Activated B cell treated with CpG ODN at 0.5 μM for 24 hours (primary cell): ENCODE data around the gene ARHGAP19. TPM values are rescaled to one million over a fixed set of nuclear protein-coding genes. Genes with fewer than 3 reads are reported as not detected.

Experiments
- ATAC-seq: fragments of 200-7000 bp; cut with Tn5 transposase; one replicate; pipeline ENCODE4 v1.10.0; 2021; ENCODE audit warnings: low read depth, mild to moderate bottlenecking, moderate library complexity
- CTCF ChIA-PET: fragments of 350-600 bp; sonication (Branson Sonifier 250); formaldehyde crosslinking; loops from one replicate; lab custom pipeline; 2021; ENCODE audit warnings: antibody characterized with exemption; lab: Charles Lee
- POLR2A ChIA-PET: fragments of 350-600 bp; sonication (Branson Sonifier 250); formaldehyde crosslinking; loops from one replicate; lab custom pipeline; 2021; ENCODE audit warnings: antibody characterized with exemption; lab: Charles Lee
- DNase-seq: peaks from one replicate; pipeline ENCODE4 v3.0.0; 2022
- H3K27ac Mint-ChIP-seq: one replicate; pipeline ENCODE4 v1.8.0; 2020; ENCODE audit warnings: mixed read lengths
- H3K27me3 Mint-ChIP-seq: one replicate; pipeline ENCODE4 v1.8.0; 2021; ENCODE audit warnings: mixed read lengths
- H3K36me3 Mint-ChIP-seq: one replicate; pipeline ENCODE4 v1.8.0; 2021; ENCODE audit warnings: low read depth, mixed read lengths
- H3K4me1 Mint-ChIP-seq: one replicate; pipeline ENCODE4 v1.8.0; 2021; ENCODE audit warnings: mixed read lengths
- H3K4me3 Mint-ChIP-seq: one replicate; pipeline ENCODE4 v1.8.0; 2020; ENCODE audit warnings: mild to moderate bottlenecking, mixed read lengths
- H3K9me3 Mint-ChIP-seq: one replicate; pipeline ENCODE4 v1.8.0; 2020; ENCODE audit warnings: mixed read lengths
- intact Hi-C: fragments of 100-400 bp; cut with micrococcal nuclease; formaldehyde crosslinking; loops from one replicate; pipeline ENCODE4 v1.15.1; 2024
- total RNA-seq: library from RNA; stranded (reverse); gene quantifications from 2 replicates; pipeline ENCODE4 v1.2.3, GENCODE V29; 2022
- TF ChIP-seq, protein P1 (sequence below): fragments of 200-600 bp; IDR thresholded peaks from one replicate; pipeline ENCODE4 v1.8.0; 2022; ENCODE audit warnings: antibody characterized with exemption, mild to moderate bottlenecking

ARHGAP19 gene
- total RNA-seq, 1 donor from 2014 or later, result 14.7 TPM

DNA sequence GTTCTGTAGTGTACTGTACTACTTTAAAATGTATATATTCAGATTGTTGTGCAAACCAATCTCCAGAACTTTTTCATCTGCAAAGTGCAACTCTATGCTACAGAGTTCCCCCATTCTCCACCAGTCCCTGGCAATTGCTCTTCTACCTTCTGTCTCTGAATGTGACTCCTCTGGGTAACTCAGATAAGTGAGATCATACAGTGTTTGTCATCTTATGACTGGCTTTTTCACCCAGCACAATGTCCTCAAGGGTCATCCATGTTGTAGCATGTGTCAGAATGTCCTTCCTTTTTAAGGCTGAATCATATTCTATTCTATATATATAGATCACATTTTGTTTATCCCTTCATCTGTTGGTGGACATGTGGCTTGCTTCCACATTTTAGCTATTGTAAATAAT is 117.5 kb downstream of the ARHGAP19 start:
- ChIA-PET POLR2A (no interaction called here), CTCF (no interaction called here)
- no peaks in the 10 kb centered on the region for H3K36me3 Mint-ChIP-seq
- ATAC-seq (no peak), DNase-seq (no peak)
- TF ChIP-seq, protein P1, sequence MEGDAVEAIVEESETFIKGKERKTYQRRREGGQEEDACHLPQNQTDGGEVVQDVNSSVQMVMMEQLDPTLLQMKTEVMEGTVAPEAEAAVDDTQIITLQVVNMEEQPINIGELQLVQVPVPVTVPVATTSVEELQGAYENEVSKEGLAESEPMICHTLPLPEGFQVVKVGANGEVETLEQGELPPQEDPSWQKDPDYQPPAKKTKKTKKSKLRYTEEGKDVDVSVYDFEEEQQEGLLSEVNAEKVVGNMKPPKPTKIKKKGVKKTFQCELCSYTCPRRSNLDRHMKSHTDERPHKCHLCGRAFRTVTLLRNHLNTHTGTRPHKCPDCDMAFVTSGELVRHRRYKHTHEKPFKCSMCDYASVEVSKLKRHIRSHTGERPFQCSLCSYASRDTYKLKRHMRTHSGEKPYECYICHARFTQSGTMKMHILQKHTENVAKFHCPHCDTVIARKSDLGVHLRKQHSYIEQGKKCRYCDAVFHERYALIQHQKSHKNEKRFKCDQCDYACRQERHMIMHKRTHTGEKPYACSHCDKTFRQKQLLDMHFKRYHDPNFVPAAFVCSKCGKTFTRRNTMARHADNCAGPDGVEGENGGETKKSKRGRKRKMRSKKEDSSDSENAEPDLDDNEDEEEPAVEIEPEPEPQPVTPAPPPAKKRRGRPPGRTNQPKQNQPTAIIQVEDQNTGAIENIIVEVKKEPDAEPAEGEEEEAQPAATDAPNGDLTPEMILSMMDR, result no peak
- H3K27ac Mint-ChIP-seq, result no peak overlapping the region
- H3K9me3 Mint-ChIP-seq, result no peaks in the 10 kb centered on the region
- peaks cover 23% of the 10 kb centered on the region for H3K27me3 Mint-ChIP-seq
- H3K4me3 Mint-ChIP-seq, result no peak overlapping the region
- intact Hi-C loops, result no loop called here
- no peaks in the 10 kb centered on the region for H3K4me1 Mint-ChIP-seq

DNA sequence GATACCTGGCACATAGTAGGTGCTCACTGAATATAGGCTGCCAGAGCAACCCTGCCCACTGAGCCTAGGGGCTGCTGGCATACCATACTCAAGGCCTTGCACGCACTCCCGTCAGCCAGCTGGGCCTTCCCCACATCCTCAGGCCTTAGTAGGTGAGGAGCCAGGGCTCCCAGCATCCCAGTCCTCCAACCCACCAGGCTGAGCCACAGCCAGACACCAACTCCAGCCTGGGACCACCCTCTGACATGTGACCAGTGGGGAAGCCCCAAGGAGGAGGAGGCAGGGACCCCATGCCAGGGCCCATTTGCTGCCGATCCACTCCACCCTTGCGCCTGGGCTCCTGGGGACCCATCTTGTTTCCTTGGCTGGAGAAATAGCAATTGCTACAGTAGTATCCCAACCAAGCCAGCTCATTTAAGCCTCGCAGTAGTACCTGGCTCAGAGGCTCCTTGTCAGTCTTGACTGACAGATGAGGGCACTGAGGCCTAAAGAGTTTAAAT is 118.1 kb downstream of the ARHGAP19 start:
- Mint-ChIP-seq H3K9me3 (no peaks in the 10 kb centered on the region), H3K27ac (no peak overlapping the region), H3K4me3 (no peak overlapping the region), H3K27me3 (peaks cover 27% of the 10 kb centered on the region), H3K4me1 (no peaks in the 10 kb centered on the region), H3K36me3 (no peaks in the 10 kb centered on the region)
- ChIA-PET CTCF (no interaction called here), POLR2A (no interaction called here)
- DNase-seq, result no peak
- intact Hi-C loops, result no loop called here
- ATAC-seq, result no peak
- TF ChIP-seq, protein P1, result no peak

DNA sequence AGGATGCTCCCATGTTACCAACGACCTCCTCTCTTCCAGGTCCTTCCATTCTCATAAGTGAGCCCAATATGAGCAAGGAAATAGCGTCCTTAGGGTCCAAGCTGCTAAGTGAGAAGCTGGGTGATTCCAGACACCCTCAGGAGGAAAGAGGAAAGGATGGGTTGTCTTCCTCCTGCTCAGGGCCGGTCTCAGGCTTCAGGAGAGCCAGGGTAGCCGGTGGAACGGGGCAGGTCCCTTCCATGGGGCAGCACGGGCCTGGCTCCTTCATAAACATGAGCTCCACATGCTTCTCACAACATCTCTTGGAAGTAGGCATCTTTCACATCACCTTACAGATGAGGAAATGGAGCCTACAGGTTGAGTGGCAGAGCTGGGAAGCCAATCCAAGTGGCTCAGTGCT is 119.4 kb downstream of the ARHGAP19 start:
- H3K27ac Mint-ChIP-seq, result no peak overlapping the region
- peaks cover 22% of the 10 kb centered on the region for H3K27me3 Mint-ChIP-seq
- TF ChIP-seq, protein P1, result no peak
- ATAC-seq (no peak), DNase-seq (no peak)
- no peaks in the 10 kb centered on the region for H3K9me3 Mint-ChIP-seq
- H3K4me1 Mint-ChIP-seq, result no peaks in the 10 kb centered on the region
- no peak overlapping the region for H3K4me3 Mint-ChIP-seq
- ChIA-PET CTCF (no interaction called here), POLR2A (no interaction called here)
- intact Hi-C loops, result no loop called here
- no peaks in the 10 kb centered on the region for H3K36me3 Mint-ChIP-seq

Other genes with a start within 250 kb of the ARHGAP19 start
- 0.24 and 0.51 TPM in 2 replicates for gene SLIT1, start 106.7 kb downstream of the ARHGAP19 start, total RNA-seq
- 6.9 TPM in 2 replicates for gene FRAT1, start 26.6 kb upstream of the ARHGAP19 start, total RNA-seq
- 9.7 and 10.9 TPM in 2 replicates for gene FRAT2, start 42.1 kb upstream of the ARHGAP19 start, total RNA-seq
- 61.8 and 62.6 TPM in 2 replicates for gene RRP12, start 108.7 kb upstream of the ARHGAP19 start, total RNA-seq
- 162 and 166 TPM in 2 replicates for gene PGAM1, start 133.6 kb upstream of the ARHGAP19 start, total RNA-seq
- 47.4 and 53.8 TPM in 2 replicates for gene EXOSC1, start 153.4 kb upstream of the ARHGAP19 start, total RNA-seq
- gene ZDHHC16, start 153.5 kb upstream of the ARHGAP19 start, total RNA-seq, result 39.0 and 40.6 TPM in 2 replicates
- gene MMS19, start 205.8 kb upstream of the ARHGAP19 start, total RNA-seq, result 83.0 and 89.2 TPM in 2 replicates
- gene UBTD1, start 206.3 kb upstream of the ARHGAP19 start, total RNA-seq, result 0.91 and 1.0 TPM in 2 replicates